MCF 10A (cell line): ENCODE results near the gene PSORS1C1. TPM values are rescaled to one million over a fixed set of nuclear protein-coding genes. Genes with fewer than 3 reads are reported as not detected.

Experiments
- BruUV-seq: library from RNA; stranded (reverse); fragments of 400-500 nt; replicated peaks from 2 replicates; lab custom pipeline; 2021; lab: Mats Ljungman, UMichigan
- CTCF ChIA-PET: fragments of 300-600 bp; sonication (Branson Sonifier 250); formaldehyde crosslinking; extraction: SDS; loops from one replicate; lab custom pipeline; 2021; ENCODE audit warnings: antibody characterized with exemption, inconsistent platforms; lab: Yijun Ruan, JAX
- POLR2A ChIA-PET: fragments of 300-600, 350-650 bp; sonication (Branson Sonifier 250); formaldehyde crosslinking; extraction: SDS; loops from one replicate; lab custom pipeline; 2020; ENCODE audit warnings: antibody characterized with exemption, inconsistent platforms; lab: Yijun Ruan, JAX
- DNase-seq: peaks from one replicate; pipeline ENCODE4 v3.0.0-alpha.2; 2018; ENCODE audit not compliant: unreplicated experiment
- H3K27ac Mint-ChIP-seq: one replicate; pipeline ENCODE4 v1.8.0; 2022; ENCODE audit warnings: mild to moderate bottlenecking, low read depth, mixed read lengths; ENCODE audit not compliant: unreplicated experiment
- H3K27me3 Mint-ChIP-seq: one replicate; pipeline ENCODE4 v1.8.0; 2022; ENCODE audit warnings: mixed read lengths; ENCODE audit not compliant: insufficient read depth, unreplicated experiment
- H3K36me3 Mint-ChIP-seq: one replicate; pipeline ENCODE4 v1.8.0; 2022; ENCODE audit warnings: mild to moderate bottlenecking, moderate library complexity, mixed read lengths; ENCODE audit not compliant: insufficient read depth, unreplicated experiment
- H3K4me1 Mint-ChIP-seq: one replicate; pipeline ENCODE4 v1.8.0; 2022; ENCODE audit warnings: mixed read lengths; ENCODE audit not compliant: insufficient read depth, unreplicated experiment
- H3K4me3 Mint-ChIP-seq: one replicate; pipeline ENCODE4 v1.8.0; 2022; ENCODE audit warnings: mild to moderate bottlenecking, moderate library complexity, mixed read lengths; ENCODE audit not compliant: unreplicated experiment
- H3K9me3 Mint-ChIP-seq: one replicate; pipeline ENCODE4 v1.8.0; 2022; ENCODE audit warnings: mixed read lengths; ENCODE audit not compliant: unreplicated experiment
- CTCF ChIP-seq: fragments of 200-600 bp; IDR thresholded peaks from one replicate; pipeline ENCODE4 v1.8.0; 2022; ENCODE audit warnings: antibody characterized with exemption, mild to moderate bottlenecking; ENCODE audit not compliant: unreplicated experiment
- intact Hi-C: fragments of 100-400 bp; cut with micrococcal nuclease; formaldehyde crosslinking; loops from 2 replicates; pipeline ENCODE4 v1.14.1; 2022
- total RNA-seq: library from RNA; stranded (reverse); gene quantifications from 2 replicates; pipeline ENCODE4 v1.2.3, GENCODE V29; 2022

The PSORS1C1 gene
- total RNA-seq, 1 experiment from 2014 or later, result 7.7 TPM

GRCh38 chr6:31068669-31069340 lies 45.8 kb upstream of the PSORS1C1 start:
- peaks cover 5% of the 10 kb centered on the region for H3K4me1 Mint-ChIP-seq
- H3K9me3 Mint-ChIP-seq, result no peaks in the 10 kb centered on the region
- no peaks in the 10 kb centered on the region for H3K36me3 Mint-ChIP-seq
- H3K4me3 Mint-ChIP-seq, result no peak overlapping the region
- ChIA-PET CTCF (interaction anchor here (0.6 to 21.4 kb wide), 33 partner anchors 8 to 379 kb away, joined by 3 to 749 read pairs (median 5); partner anchors contain the start of genes MUCL3, SFTA2 and VARS2), POLR2A (interaction anchor here (0.7 to 4.3 kb wide), 15 partner anchors 9 to 185 kb away, joined by 3 to 81 read pairs (median 3); partner anchors contain the start of genes DDR1 and VARS2)
- intact Hi-C loops, result no loop called here
- no peak overlapping the region for H3K27ac Mint-ChIP-seq
- no TSS peak for BruUV-seq
- peak; percentile 82 for DNase-seq
- H3K27me3 Mint-ChIP-seq, result no peaks in the 10 kb centered on the region
- TF ChIP-seq CTCF, result peak; percentile 81

DNA sequence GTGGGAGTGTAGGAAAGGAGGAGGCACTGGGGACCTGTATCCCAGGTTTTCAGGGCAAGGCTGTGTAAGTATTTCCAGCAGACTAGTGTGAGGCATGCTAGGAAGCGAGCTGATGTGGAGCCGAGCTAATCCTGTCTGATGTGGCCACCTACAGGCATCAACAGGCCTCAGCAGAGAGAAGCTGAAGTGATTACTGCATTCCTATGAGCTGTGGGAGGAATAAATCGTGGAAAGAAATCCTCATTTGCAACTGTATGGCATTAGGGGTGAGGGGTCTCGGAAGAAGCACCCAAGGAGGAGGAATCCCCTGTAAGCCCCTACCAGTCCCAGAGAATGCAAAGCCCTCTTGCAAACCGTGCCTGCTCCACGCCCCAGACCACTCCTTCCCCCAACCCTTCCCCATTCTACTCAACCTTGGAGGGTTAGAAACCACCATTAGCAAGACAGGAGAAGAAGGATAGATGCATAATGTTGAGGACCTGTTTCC lies 43.8 kb upstream of the PSORS1C1 start:
- no peaks in the 10 kb centered on the region for H3K27me3 Mint-ChIP-seq
- peak; percentile 76 for DNase-seq
- intact Hi-C loops, result loop anchor here (1.0 to 5.0 kb wide), 6 partner anchors 45 to 391 kb away; partner anchors contain the start of genes FLOT1 and IER3
- CTCF ChIA-PET, result interaction anchor here (0.6 to 21.4 kb wide), 38 partner anchors 8 to 792 kb away, joined by 3 to 749 read pairs (median 5); partner anchors contain the start of genes DDR1, MUCL3, NEU1 and PSORS1C1
- TF ChIP-seq CTCF, result peak; percentile 63
- H3K9me3 Mint-ChIP-seq, result no peaks in the 10 kb centered on the region
- H3K4me1 Mint-ChIP-seq, result peaks cover 5% of the 10 kb centered on the region
- no TSS peak for BruUV-seq
- H3K36me3 Mint-ChIP-seq, result no peaks in the 10 kb centered on the region
- H3K4me3 Mint-ChIP-seq, result no peak overlapping the region
- H3K27ac Mint-ChIP-seq, result no peak overlapping the region
- POLR2A ChIA-PET, result interaction anchor here (0.6 to 4.3 kb wide), 20 partner anchors 9 to 351 kb away, joined by 3 to 81 read pairs (median 4); partner anchors contain the start of genes DDR1, GTF2H4, PSORS1C1 and TUBB

GRCh38 chr6:31074401-31074800 lies 40.2 kb upstream of the PSORS1C1 start:
- CTCF ChIA-PET, result interaction anchor here (0.5 to 21.4 kb wide), 6 partner anchors 9 to 255 kb away, joined by 3 to 749 read pairs (median 3); partner anchors contain the start of genes SFTA2 and VARS2
- H3K27ac Mint-ChIP-seq, result no peak overlapping the region

More at GRCh38 chr6:31074401-31074800, 40.2 kb upstream of the PSORS1C1 start:
- Mint-ChIP-seq H3K36me3 (no peaks in the 10 kb centered on the region), H3K4me1 (peaks cover 5% of the 10 kb centered on the region), H3K4me3 (no peak overlapping the region), H3K27me3 (no peaks in the 10 kb centered on the region), H3K9me3 (no peaks in the 10 kb centered on the region)
- intact Hi-C loops, result loop anchor here (5.0 kb wide), 1 partner anchor 332 kb away; the partner anchor contains the start of genes FLOT1 and IER3
- POLR2A ChIA-PET, result interaction anchor here (2.7 kb wide), 1 partner anchor 189 kb away, joined by 11 read pairs; the partner anchor contains the start of gene DDR1
- no peak for TF ChIP-seq CTCF
- BruUV-seq, result no TSS peak
- DNase-seq, result no peak
